H9 (cell line): ENCODE results near the gene MGP. TPM values are rescaled to one million over a fixed set of nuclear protein-coding genes. Genes with fewer than 3 reads are reported as not detected.

ENCODE experiments used
- DNase-seq: peaks from one replicate; pipeline ENCODE4 v3.0.0-alpha.2; 2017
- H2AFZ ChIP-seq: one replicate; pipeline ENCODE4 v1.6.1; 2013; ENCODE audit warnings: mild to moderate bottlenecking, low read length, control low read depth, moderate library complexity
- H2AK5ac ChIP-seq: 2 replicates; pipeline ENCODE4 v1.6.1; 2013; ENCODE audit warnings: low read length, control low read depth, mixed read lengths; ENCODE audit not compliant: insufficient read length
- H2BK120ac ChIP-seq: one replicate; pipeline ENCODE4 v1.6.1; 2013; ENCODE audit warnings: low read depth, mild to moderate bottlenecking, low read length, control low read depth, inconsistent platforms; ENCODE audit not compliant: poor library complexity, severe bottlenecking
- H2BK12ac ChIP-seq: 2 replicates; pipeline ENCODE4 v1.6.1; 2013; ENCODE audit warnings: low read length, control low read depth, mixed read lengths, low read depth; ENCODE audit not compliant: insufficient read length
- H2BK15ac ChIP-seq: 2 replicates; pipeline ENCODE4 v1.6.1; 2013; ENCODE audit warnings: low read depth, low read length, control low read depth
- H2BK20ac ChIP-seq: one replicate; pipeline ENCODE4 v1.6.1; 2013; ENCODE audit warnings: low read depth, mild to moderate bottlenecking, low read length, control low read depth, inconsistent platforms; ENCODE audit not compliant: poor library complexity, severe bottlenecking
- H2BK5ac ChIP-seq: 2 replicates; pipeline ENCODE4 v1.6.1; 2013; ENCODE audit warnings: low read length, control low read depth, mixed read lengths; ENCODE audit not compliant: insufficient read length
- H3K14ac ChIP-seq: 2 replicates; pipeline ENCODE4 v1.6.1; 2013; ENCODE audit warnings: low read length, control low read depth; ENCODE audit not compliant: insufficient read depth
- H3K18ac ChIP-seq: 2 replicates; pipeline ENCODE4 v1.6.1; 2013; ENCODE audit warnings: low read depth, mild to moderate bottlenecking, mixed read lengths, low read length, control low read depth; ENCODE audit not compliant: insufficient read length
- H3K23ac ChIP-seq: 2 replicates; pipeline ENCODE4 v1.6.1; 2013; ENCODE audit warnings: low read length, control low read depth, mixed read lengths, low read depth; ENCODE audit not compliant: insufficient read length
- H3K23me2 ChIP-seq: 2 replicates; pipeline ENCODE4 v1.6.1; 2013; ENCODE audit warnings: low read depth, mild to moderate bottlenecking, mixed read lengths, low read length, control low read depth; ENCODE audit not compliant: insufficient read length, poor library complexity, severe bottlenecking
- H3K27ac ChIP-seq: 2 replicates; pipeline ENCODE4 v1.5.1; 2013; ENCODE audit warnings: low read length, control low read depth, mixed read lengths, low read depth; ENCODE audit not compliant: insufficient read length
- H3K27me3 ChIP-seq: 2 replicates; pipeline ENCODE4 v1.6.1; 2013; ENCODE audit warnings: low read length, control low read depth, inconsistent platforms; ENCODE audit not compliant: insufficient read depth
- H3K4ac ChIP-seq: 2 replicates; pipeline ENCODE4 v1.6.1; 2013; ENCODE audit warnings: low read depth, mild to moderate bottlenecking, control low read depth, inconsistent platforms, low read length, moderate library complexity
- H3K4me1 ChIP-seq: 2 replicates; pipeline ENCODE4 v1.6.1; 2013; ENCODE audit warnings: low read length, control low read depth, inconsistent platforms; ENCODE audit not compliant: insufficient read depth
- H3K4me2 ChIP-seq: 2 replicates; pipeline ENCODE4 v1.6.1; 2013; ENCODE audit warnings: low read length, control low read depth, mixed read lengths; ENCODE audit not compliant: insufficient read length, insufficient read depth
- H3K56ac ChIP-seq: 2 replicates; pipeline ENCODE4 v1.6.1; 2013; ENCODE audit warnings: low read depth, mild to moderate bottlenecking, mixed read lengths, low read length, control low read depth; ENCODE audit not compliant: insufficient read length
- H3K79me1 ChIP-seq: 2 replicates; pipeline ENCODE4 v1.6.1; 2013; ENCODE audit warnings: low read depth, mild to moderate bottlenecking, moderate library complexity, low read length, control low read depth, inconsistent platforms; ENCODE audit not compliant: insufficient read depth, poor library complexity, severe bottlenecking
- H3K79me2 ChIP-seq: 2 replicates; pipeline ENCODE4 v1.6.1; 2013; ENCODE audit warnings: low read length, control low read depth, inconsistent platforms; ENCODE audit not compliant: insufficient read depth
- H3K9ac ChIP-seq: 2 replicates; pipeline ENCODE4 v1.6.1; 2013; ENCODE audit warnings: low read length, control low read depth, mixed read lengths; ENCODE audit not compliant: insufficient read length; ENCODE audit errors: extremely low read depth
- H3K9me3 ChIP-seq: one replicate; pipeline ENCODE4 v1.6.1; 2013; ENCODE audit warnings: low read depth, low read length, inconsistent platforms; ENCODE audit not compliant: control insufficient read depth
- H3T11ph ChIP-seq: one replicate; pipeline ENCODE4 v1.6.1; 2013; ENCODE audit warnings: mild to moderate bottlenecking, low read length, control low read depth, inconsistent platforms
- H4K20me1 ChIP-seq: one replicate; pipeline ENCODE4 v1.6.1; 2013; ENCODE audit not compliant: control insufficient read depth, insufficient read length, insufficient read depth
- H4K5ac ChIP-seq: 2 replicates; pipeline ENCODE4 v1.6.1; 2013; ENCODE audit warnings: low read depth, mild to moderate bottlenecking, mixed read lengths, low read length, control low read depth; ENCODE audit not compliant: insufficient read length
- H4K8ac ChIP-seq: replicated peaks from 2 replicates; pipeline ENCODE4 v1.6.1; 2013; ENCODE audit warnings: low read length, control low read depth, mixed read lengths, low read depth; ENCODE audit not compliant: insufficient read length
- H4K91ac ChIP-seq: 2 replicates; pipeline ENCODE4 v1.6.1; 2013; ENCODE audit warnings: low read depth, mild to moderate bottlenecking, moderate library complexity, mixed read lengths, low read length, control low read depth; ENCODE audit not compliant: insufficient read length
- H3K27ac Mint-ChIP-seq, 3 experiments: 2 replicates in 2 of 3; 3 replicates in 1 of 3; pipeline ENCODE4 v1.8.0; 2020 to 2021; ENCODE audit warnings: mixed read lengths in 3 of 3, mild to moderate bottlenecking in 1 of 3, moderate library complexity in 1 of 3
- H3K27me3 Mint-ChIP-seq: 2 replicates; pipeline ENCODE4 v1.8.0; 2021; ENCODE audit warnings: low read depth, mild to moderate bottlenecking, moderate library complexity, mixed read lengths
- H3K36me3 Mint-ChIP-seq, 3 experiments: 2 replicates in 2 of 3; 3 replicates in 1 of 3; pipeline ENCODE4 v1.8.0; 2020 to 2021; ENCODE audit warnings: low read depth in 3 of 3, mixed read lengths in 3 of 3; ENCODE audit not compliant: insufficient read depth in 1 of 3
- H3K4me1 Mint-ChIP-seq, 2 experiments: 2 replicates each; pipeline ENCODE4 v1.8.0; 2020; ENCODE audit warnings: mixed read lengths in 2 of 2
- H3K4me3 Mint-ChIP-seq, 2 experiments: 2 replicates in 1 of 2; 3 replicates in 1 of 2; pipeline ENCODE4 v1.8.0; 2020 to 2021; ENCODE audit warnings: mild to moderate bottlenecking in 2 of 2, mixed read lengths in 2 of 2, moderate library complexity in 1 of 2
- H3K9me3 Mint-ChIP-seq, 2 experiments: 2 replicates in 1 of 2; 3 replicates in 1 of 2; pipeline ENCODE4 v1.8.0; 2020; ENCODE audit warnings: mild to moderate bottlenecking in 2 of 2, mixed read lengths in 2 of 2, moderate library complexity in 1 of 2
- total RNA-seq: library from RNA; stranded (reverse); gene quantifications from 2 replicates; pipeline ENCODE4 v1.2.1, GENCODE V29; 2021
- TF ChIP-seq, protein P1 (sequence below): fragments of 200-600 bp; sonication (generic); conservative IDR thresholded peaks from 3 replicates; pipeline ENCODE4 v1.8.0; 2021; ENCODE audit warnings: antibody characterized with exemption, mild to moderate bottlenecking

MGP gene
- total RNA-seq, 1 experiment from 2014 or later, result not detected

DNA sequence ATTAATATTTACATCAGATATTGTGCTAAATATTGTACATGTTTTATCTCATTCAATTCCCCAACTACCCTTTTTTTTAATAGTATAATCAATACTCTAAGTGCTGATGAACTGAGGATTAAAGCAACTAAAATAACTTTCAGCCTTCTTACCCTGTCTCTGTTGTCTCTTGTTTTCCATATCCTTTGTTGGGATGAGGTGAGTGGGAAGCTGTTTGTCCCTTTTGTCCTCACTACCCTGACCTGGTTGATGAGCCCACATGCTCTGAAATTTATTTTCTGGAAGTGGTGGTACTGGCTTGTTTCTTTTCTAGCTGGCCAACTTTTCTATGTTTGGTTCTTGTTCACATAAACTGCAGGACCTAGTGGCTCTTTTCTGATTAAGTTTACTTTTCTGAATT, 32.8 kb downstream of the MGP start:
- no peak overlapping the region for H3K18ac ChIP-seq
- H3K27me3 ChIP-seq, result no peaks in the 10 kb centered on the region
- DNase-seq, result no peak
- no peak overlapping the region for H2BK20ac ChIP-seq
- H3K27ac Mint-ChIP-seq, result peak overlapping the region in 2 of 3 experiments; percentile 57 to 78; a peak in 4 of 7 replicates
- no peak overlapping the region for H2BK15ac ChIP-seq
- H2AK5ac ChIP-seq, result no peak overlapping the region
- no peak overlapping the region for H3K9ac ChIP-seq
- no peak overlapping the region for H3K4ac ChIP-seq
- TF ChIP-seq, protein P1, sequence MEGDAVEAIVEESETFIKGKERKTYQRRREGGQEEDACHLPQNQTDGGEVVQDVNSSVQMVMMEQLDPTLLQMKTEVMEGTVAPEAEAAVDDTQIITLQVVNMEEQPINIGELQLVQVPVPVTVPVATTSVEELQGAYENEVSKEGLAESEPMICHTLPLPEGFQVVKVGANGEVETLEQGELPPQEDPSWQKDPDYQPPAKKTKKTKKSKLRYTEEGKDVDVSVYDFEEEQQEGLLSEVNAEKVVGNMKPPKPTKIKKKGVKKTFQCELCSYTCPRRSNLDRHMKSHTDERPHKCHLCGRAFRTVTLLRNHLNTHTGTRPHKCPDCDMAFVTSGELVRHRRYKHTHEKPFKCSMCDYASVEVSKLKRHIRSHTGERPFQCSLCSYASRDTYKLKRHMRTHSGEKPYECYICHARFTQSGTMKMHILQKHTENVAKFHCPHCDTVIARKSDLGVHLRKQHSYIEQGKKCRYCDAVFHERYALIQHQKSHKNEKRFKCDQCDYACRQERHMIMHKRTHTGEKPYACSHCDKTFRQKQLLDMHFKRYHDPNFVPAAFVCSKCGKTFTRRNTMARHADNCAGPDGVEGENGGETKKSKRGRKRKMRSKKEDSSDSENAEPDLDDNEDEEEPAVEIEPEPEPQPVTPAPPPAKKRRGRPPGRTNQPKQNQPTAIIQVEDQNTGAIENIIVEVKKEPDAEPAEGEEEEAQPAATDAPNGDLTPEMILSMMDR, result no peak
- H3T11ph ChIP-seq, result no peak overlapping the region
- no peaks in the 10 kb centered on the region for H3K9me3 ChIP-seq
- no peaks in the 10 kb centered on the region for H3K79me1 ChIP-seq
- H3K56ac ChIP-seq, result no peak overlapping the region
- no peak overlapping the region for H3K27ac ChIP-seq
- H3K36me3 Mint-ChIP-seq, result peaks cover 0 to 5% (median 0%) of the 10 kb centered on the region in 3 experiments; a peak in 2 of 7 replicates
- H3K4me1 ChIP-seq, result peaks cover 2% of the 10 kb centered on the region; the same call in 1 of the 2 replicates
- H4K5ac ChIP-seq, result no peak overlapping the region
- no peaks in the 10 kb centered on the region for H3K79me2 ChIP-seq
- H3K4me3 Mint-ChIP-seq, result no peak overlapping the region
- no peak overlapping the region for H3K14ac ChIP-seq
- H4K8ac ChIP-seq, result no peak overlapping the region
- H2BK5ac ChIP-seq, result no peak overlapping the region
- no peaks in the 10 kb centered on the region for H3K27me3 Mint-ChIP-seq
- no peak overlapping the region for H4K91ac ChIP-seq
- no peaks in the 10 kb centered on the region for H3K23me2 ChIP-seq
- H2AFZ ChIP-seq, result peak overlapping the region; percentile 29
- no peak overlapping the region for H3K4me2 ChIP-seq
- no peak overlapping the region for H3K23ac ChIP-seq
- peaks cover 6% of the 10 kb centered on the region in 2 experiments; a peak in 4 of 5 replicates for H3K9me3 Mint-ChIP-seq
- no peak overlapping the region for H2BK120ac ChIP-seq
- no peaks in the 10 kb centered on the region for H4K20me1 ChIP-seq
- H2BK12ac ChIP-seq, result no peak overlapping the region
- peaks cover 16 to 20% of the 10 kb centered on the region in 2 experiments for H3K4me1 Mint-ChIP-seq
